K562 (cell line): ENCODE measurements around the gene TRIM2. TPM values are rescaled to one million over a fixed set of nuclear protein-coding genes. Genes with fewer than 3 reads are reported as not detected.

ENCODE experiments used
- ARHGAP35 ChIP-seq: fragments of 450-650 bp; IDR thresholded peaks from 2 replicates; pipeline ENCODE4 v1.6.1; 2018; ENCODE audit not compliant: partially characterized antibody
- ARID1B ChIP-seq: fragments of 450-650 bp; IDR thresholded peaks from 2 replicates; pipeline ENCODE4 v1.6.1; 2016; ENCODE audit warnings: antibody characterized with exemption, mild to moderate bottlenecking, inconsistent platforms
- ARID2 ChIP-seq: fragments of 450-650 bp; IDR thresholded peaks from 2 replicates; pipeline ENCODE4 v1.6.1; 2017; ENCODE audit warnings: antibody characterized with exemption, mild to moderate bottlenecking
- BCL6 ChIP-seq: fragments of 250-450 bp; sonication (Bioruptor Pico); IDR thresholded peaks from 2 replicates; pipeline ENCODE4 v1.4.0; 2020
- CREB1 ChIP-seq, 2 experiments: sonication (generic) in 1 of 2; formaldehyde crosslinking in 1 of 2; IDR thresholded peaks; 2 replicates each; pipeline versions ENCODE4 v1.6.1 to v1.8.0; 2012 to 2022; ENCODE audit warnings: inconsistent platforms in 1 of 2, mild to moderate bottlenecking in 1 of 2, missing genetic modification reagents in 1 of 2, moderate library complexity in 1 of 2
- CREM ChIP-seq: IDR thresholded peaks from 2 replicates; pipeline ENCODE4 v1.6.1; 2014; ENCODE audit warnings: antibody characterized with exemption, low read depth
- CXXC5 ChIP-seq: fragments of 250-450 bp; sonication (Bioruptor Pico); IDR thresholded peaks from 2 replicates; pipeline ENCODE4 v1.8.0; 2022; ENCODE audit warnings: inconsistent platforms, mild to moderate bottlenecking, moderate library complexity
- PCBP2 ChIP-seq: fragments of 200-400 bp; formaldehyde crosslinking; IDR thresholded peaks from 2 replicates; pipeline ENCODE4 v1.6.1; 2018; ENCODE audit warnings: low read length, low read depth, mild to moderate bottlenecking, moderate library complexity; ENCODE audit not compliant: poor library complexity, severe bottlenecking
- RBM39 ChIP-seq: fragments of 200-400 bp; formaldehyde crosslinking; optimal IDR thresholded peaks from 2 replicates; pipeline ENCODE3; 2018; ENCODE audit warnings: low read depth, low read length
- SIX5 ChIP-seq, 2 experiments: IDR thresholded peaks; 2 replicates each; pipeline ENCODE4 v1.6.1; 2011; ENCODE audit warnings: low read length in 2 of 2, borderline replicate concordance in 1 of 2, low read depth in 1 of 2, mild to moderate bottlenecking in 1 of 2, moderate library complexity in 1 of 2; ENCODE audit not compliant: insufficient read depth in 1 of 2
- SRSF3 ChIP-seq: fragments of 200-400 bp; formaldehyde crosslinking; IDR thresholded peaks from 2 replicates; pipeline ENCODE4 v1.6.1; 2016; ENCODE audit warnings: mild to moderate bottlenecking, low read length, moderate library complexity; ENCODE audit not compliant: insufficient read depth
- STAT5A ChIP-seq: IDR thresholded peaks from 2 replicates; pipeline ENCODE4 v1.6.1; 2012; ENCODE audit warnings: low read length, inconsistent platforms, borderline replicate concordance
- TRIM24 ChIP-seq, 2 experiments: fragments of 450-650 bp; IDR thresholded peaks; 2 replicates each; pipeline ENCODE4 v1.6.1; 2016
- YY1 ChIP-seq, 3 experiments: IDR thresholded peaks; 2 replicates each; pipeline ENCODE4 v1.6.1; 2011; ENCODE audit warnings: low read length in 2 of 3, mild to moderate bottlenecking in 2 of 3, moderate library complexity in 2 of 3, borderline replicate concordance in 1 of 3, control low read depth in 1 of 3, low read depth in 1 of 3; ENCODE audit not compliant: insufficient read depth in 3 of 3, insufficient replicate concordance in 2 of 3, control insufficient read depth in 1 of 3, insufficient read length in 1 of 3; ENCODE audit errors: extremely low read depth in 1 of 3
- ZNF184 ChIP-seq: sonication (generic); formaldehyde crosslinking; IDR thresholded peaks from 2 replicates; pipeline ENCODE4 v1.5.0; 2020; ENCODE audit warnings: missing genetic modification reagents
- ZNF436 ChIP-seq: fragments of 250-450, 450-650 bp; sonication (Bioruptor Pico); formaldehyde crosslinking; IDR thresholded peaks from 2 replicates; pipeline ENCODE4 v1.7.0; 2020; ENCODE audit warnings: mild to moderate bottlenecking
- ZNF586 ChIP-seq: fragments of 450-650 bp; formaldehyde crosslinking; conservative IDR thresholded peaks from 2 replicates; pipeline ENCODE4 v1.4.0; 2020; ENCODE audit warnings: mild to moderate bottlenecking, moderate library complexity
- polyA plus RNA-seq, 8 experiments: library from polyadenylated mRNA; depleted of rRNA in 4 of 8; stranded (reverse) in 5 of 8; unstranded in 3 of 8; fragments of >200 nt; fragmentation: Nextera tagmentation in 2 of 8; fragmentation: Illumina TruSeq in 1 of 8; extraction: Ambion mirVana in 2 of 8; extraction: Trizol in 1 of 8; gene quantifications; 2 replicates each; pipeline versions ENCODE4 v1.2.1 to v1.2.3, GENCODE V29; 2011 to 2014; ENCODE audit warnings: inconsistent platforms in 1 of 8, missing spikeins in 1 of 8
- total RNA-seq, 7 experiments: library from RNA; depleted of rRNA in 6 of 7; stranded (reverse); fragments of >200 nt in 6 of 7; fragmentation: Illumina TruSeq in 2 of 7; extraction: Trizol in 2 of 7; gene quantifications; 2 replicates each; pipeline versions ENCODE4 v1.2.1 to v1.2.3, GENCODE V29; 2011 to 2021; ENCODE audit warnings: low replicate concordance in 1 of 7
- TF ChIP-seq, protein P1 (sequence below): fragments of 250-450 bp; sonication (Bioruptor Pico); IDR thresholded peaks from 2 replicates; pipeline ENCODE4 v1.4.0; 2020; ENCODE audit warnings: mild to moderate bottlenecking, moderate library complexity, borderline replicate concordance
- TF ChIP-seq, protein P2 (sequence below): fragments of 450-650 bp; conservative IDR thresholded peaks from 2 replicates; pipeline ENCODE4 v1.6.1; 2016; ENCODE audit warnings: missing genetic modification characterization, low read depth, mild to moderate bottlenecking, control low read depth, missing compliant biosample characterization
- TF ChIP-seq, protein P3 (sequence below): IDR thresholded peaks from 2 replicates; pipeline ENCODE4 v1.6.1; 2011; ENCODE audit not compliant: insufficient read length; ENCODE audit errors: extremely low read depth

TRIM2 gene
- total and polyA plus RNA-seq, 9 of the 15 experiments (the other 6 are each of a cell fraction or from before 2014, with no cell fraction given), result 0.01 to 0.41 (median 0.13) TPM; not detected in 1

DNA sequence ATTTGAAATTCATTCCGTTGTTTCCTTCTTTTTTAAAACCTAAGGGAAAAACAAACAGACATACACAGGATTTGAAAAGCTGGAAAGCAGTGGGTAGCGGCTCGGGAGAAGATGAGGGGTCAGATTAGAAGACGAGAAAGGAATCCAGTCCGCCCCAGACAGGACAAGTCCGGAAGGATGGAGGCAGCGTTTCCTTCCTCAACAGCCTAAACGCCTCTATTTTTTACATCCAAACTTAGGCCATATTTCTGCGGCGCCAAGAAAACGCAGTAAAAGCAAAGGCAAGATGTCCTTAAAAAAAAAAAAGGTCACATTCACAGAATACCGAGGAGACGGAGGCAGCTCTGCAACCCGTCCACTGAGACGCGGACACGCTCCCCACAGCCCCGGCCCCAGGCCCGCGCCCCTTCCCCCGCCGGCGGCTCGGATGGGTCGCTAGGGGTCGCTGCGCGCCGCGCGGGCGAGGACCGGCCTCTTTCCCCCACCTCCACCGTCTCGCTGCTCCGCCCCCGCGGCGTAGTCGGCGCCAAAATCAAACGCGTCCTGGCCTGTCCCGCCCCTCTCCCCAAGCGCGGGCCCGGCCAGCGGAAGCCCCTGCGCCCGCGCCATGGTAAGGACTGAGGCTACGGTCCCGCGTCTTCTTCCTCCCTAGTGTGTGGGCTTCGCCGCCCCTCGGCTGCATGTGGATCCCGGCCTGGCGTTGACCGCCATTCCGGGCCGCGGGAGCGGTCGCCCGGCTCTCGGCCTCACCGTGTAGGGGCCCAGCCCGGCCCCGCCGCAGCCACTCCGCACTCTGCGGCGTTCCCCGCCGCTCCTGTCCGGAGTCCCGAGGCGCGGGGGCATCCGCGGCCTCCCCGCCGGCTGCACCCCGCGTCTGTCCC, 140.1 kb downstream of the TRIM2 start, which contains the start of gene MND1 (continued):
- TF ChIP-seq, protein P1, sequence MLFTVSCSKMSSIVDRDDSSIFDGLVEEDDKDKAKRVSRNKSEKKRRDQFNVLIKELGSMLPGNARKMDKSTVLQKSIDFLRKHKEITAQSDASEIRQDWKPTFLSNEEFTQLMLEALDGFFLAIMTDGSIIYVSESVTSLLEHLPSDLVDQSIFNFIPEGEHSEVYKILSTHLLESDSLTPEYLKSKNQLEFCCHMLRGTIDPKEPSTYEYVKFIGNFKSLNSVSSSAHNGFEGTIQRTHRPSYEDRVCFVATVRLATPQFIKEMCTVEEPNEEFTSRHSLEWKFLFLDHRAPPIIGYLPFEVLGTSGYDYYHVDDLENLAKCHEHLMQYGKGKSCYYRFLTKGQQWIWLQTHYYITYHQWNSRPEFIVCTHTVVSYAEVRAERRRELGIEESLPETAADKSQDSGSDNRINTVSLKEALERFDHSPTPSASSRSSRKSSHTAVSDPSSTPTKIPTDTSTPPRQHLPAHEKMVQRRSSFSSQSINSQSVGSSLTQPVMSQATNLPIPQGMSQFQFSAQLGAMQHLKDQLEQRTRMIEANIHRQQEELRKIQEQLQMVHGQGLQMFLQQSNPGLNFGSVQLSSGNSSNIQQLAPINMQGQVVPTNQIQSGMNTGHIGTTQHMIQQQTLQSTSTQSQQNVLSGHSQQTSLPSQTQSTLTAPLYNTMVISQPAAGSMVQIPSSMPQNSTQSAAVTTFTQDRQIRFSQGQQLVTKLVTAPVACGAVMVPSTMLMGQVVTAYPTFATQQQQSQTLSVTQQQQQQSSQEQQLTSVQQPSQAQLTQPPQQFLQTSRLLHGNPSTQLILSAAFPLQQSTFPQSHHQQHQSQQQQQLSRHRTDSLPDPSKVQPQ (CRISPR knock-in tag), result no peak
- TF ChIP-seq ZNF436 (CRISPR knock-in tag) (no peak), PCBP2 (no peak), ARID2 (no peak), ZNF586 (CRISPR knock-in tag) (no peak), RBM39 (no peak), ARID1B (no peak), YY1 (IDR thresholded peaks at IDR 0.05; ENCODE audit: borderline replicate concordance in 1 of 3, control insufficient read depth in 1 of 3, extremely low read depth in 1 of 3, insufficient read depth in 3 of 3, insufficient read length in 1 of 3, insufficient replicate concordance in 2 of 3, low read depth in 1 of 3, low read length in 2 of 3) (peak in 2 of 3 experiments; percentile 75 to 77), CREB1 (IDR thresholded peaks at IDR 0.05) (peak; percentile 64; the same call in 1 of the 2 replicates), CREB1 (CRISPR knock-in tag; IDR thresholded peaks at IDR 0.05) (0 out of 2 replicates have a peak, but pooled peaks have one; percentile 54), SRSF3 (no peak), TRIM24 (IDR thresholded peaks at IDR 0.05) (peak; percentile 42 to 59; a peak in 2 of 4 replicates), BCL6 (CRISPR knock-in tag) (no peak), SIX5 (IDR thresholded peaks at IDR 0.05; ENCODE audit: borderline replicate concordance in 1 of 2, insufficient read depth in 1 of 2, low read depth in 1 of 2, low read length in 2 of 2) (no peak), STAT5A (no peak), ZNF184 (CRISPR knock-in tag) (no peak), ARHGAP35 (no peak), CREM (peak; percentile 81), CXXC5 (CRISPR knock-in tag) (peak; percentile 92)
- TF ChIP-seq, protein P2, sequence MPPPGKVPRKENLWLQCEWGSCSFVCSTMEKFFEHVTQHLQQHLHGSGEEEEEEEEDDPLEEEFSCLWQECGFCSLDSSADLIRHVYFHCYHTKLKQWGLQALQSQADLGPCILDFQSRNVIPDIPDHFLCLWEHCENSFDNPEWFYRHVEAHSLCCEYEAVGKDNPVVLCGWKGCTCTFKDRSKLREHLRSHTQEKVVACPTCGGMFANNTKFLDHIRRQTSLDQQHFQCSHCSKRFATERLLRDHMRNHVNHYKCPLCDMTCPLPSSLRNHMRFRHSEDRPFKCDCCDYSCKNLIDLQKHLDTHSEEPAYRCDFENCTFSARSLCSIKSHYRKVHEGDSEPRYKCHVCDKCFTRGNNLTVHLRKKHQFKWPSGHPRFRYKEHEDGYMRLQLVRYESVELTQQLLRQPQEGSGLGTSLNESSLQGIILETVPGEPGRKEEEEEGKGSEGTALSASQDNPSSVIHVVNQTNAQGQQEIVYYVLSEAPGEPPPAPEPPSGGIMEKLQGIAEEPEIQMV (tag), result no peak
- TF ChIP-seq, protein P3, sequence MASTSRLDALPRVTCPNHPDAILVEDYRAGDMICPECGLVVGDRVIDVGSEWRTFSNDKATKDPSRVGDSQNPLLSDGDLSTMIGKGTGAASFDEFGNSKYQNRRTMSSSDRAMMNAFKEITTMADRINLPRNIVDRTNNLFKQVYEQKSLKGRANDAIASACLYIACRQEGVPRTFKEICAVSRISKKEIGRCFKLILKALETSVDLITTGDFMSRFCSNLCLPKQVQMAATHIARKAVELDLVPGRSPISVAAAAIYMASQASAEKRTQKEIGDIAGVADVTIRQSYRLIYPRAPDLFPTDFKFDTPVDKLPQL, result no peak
